Stimulated activated CD8-positive, alpha-beta memory T cell treated with anti-CD3 and anti-CD28 coated beads, Interleukin-4, amount 100 ng/mL, for 1 hour (primary cell): ENCODE data around the gene CAT.

Experiments
- DNase-seq, 2 donors: peaks; one replicate each; pipeline ENCODE4 v3.0.0-alpha.2; 2020; ENCODE audit warnings: low read depth in 2 of 2, low spot score in 1 of 2

CAT gene

GRCh38 chr11:34425360-34425759 lies 13.4 kb upstream of the CAT start:
- DNase-seq, result no peak

- DNase-seq, result no peak
These were observed 12.9 kb upstream of the CAT start for GRCh38 chr11:34425867-34426266.

GRCh38 chr11:34426766-34427185 lies 12.0 kb upstream of the CAT start:
- no peak for DNase-seq

- no peak for DNase-seq
These were observed 11.4 kb upstream of the CAT start for GRCh38 chr11:34427186-34427805.

GRCh38 chr11:34431979-34432378 lies 6.8 kb upstream of the CAT start:
- DNase-seq, result no peak

GRCh38 chr11:34432822-34433221 lies 5.9 kb upstream of the CAT start:
- no peak for DNase-seq

- no peak for DNase-seq
These were observed 4.8 kb upstream of the CAT start for GRCh38 chr11:34433899-34434298.

- DNase-seq, result no peak
These were observed 1.3 kb upstream of the CAT start for GRCh38 chr11:34437224-34438125.

- no peak for DNase-seq
These were observed 970 bp downstream of the CAT start for GRCh38 chr11:34439610-34440198.

GRCh38 chr11:34441814-34442213 lies 3.1 kb downstream of the CAT start:
- DNase-seq, result no peak

- DNase-seq, result no peak
These were observed 4.4 kb downstream of the CAT start for GRCh38 chr11:34443136-34443535.

GRCh38 chr11:34444428-34444827 lies 5.7 kb downstream of the CAT start:
- no peak for DNase-seq

- DNase-seq, result no peak
These were observed 7.2 kb downstream of the CAT start for GRCh38 chr11:34445956-34446355.

- DNase-seq, result no peak
These were observed 7.7 kb downstream of the CAT start for GRCh38 chr11:34446386-34446785.

- no peak for DNase-seq
These were observed 8.3 kb downstream of the CAT start for GRCh38 chr11:34447044-34447443.

GRCh38 chr11:34448223-34448994 lies 9.7 kb downstream of the CAT start:
- no peak for DNase-seq

GRCh38 chr11:34449013-34449412 lies 10.3 kb downstream of the CAT start:
- no peak for DNase-seq

GRCh38 chr11:34451053-34451452 lies 12.3 kb downstream of the CAT start:
- no peak for DNase-seq

- no peak for DNase-seq
These were observed 15.7 kb downstream of the CAT start for GRCh38 chr11:34454308-34455032.

- no peak for DNase-seq
These were observed 18.9 kb downstream of the CAT start for GRCh38 chr11:34457607-34458006.

- no peak for DNase-seq
These were observed 19.8 kb downstream of the CAT start for GRCh38 chr11:34458525-34458924.
